KMS-11 (cell line): ENCODE measurements around the gene FBXL7.
A peak's percentile ranks its signal among the peaks of the same experiment; 100 is the strongest.

Experiments
- H2AFZ ChIP-seq: fragments of 200-600 bp; sonication (generic); 2 replicates; pipeline ENCODE4 v1.6.1; 2016; ENCODE audit warnings: antibody characterized with exemption, mixed run types, low read depth
- H3K27ac ChIP-seq: fragments of 200-600 bp; sonication (generic); 2 replicates; pipeline ENCODE4 v1.6.1; 2016; ENCODE audit warnings: mild to moderate bottlenecking, mixed run types
- H3K27me3 ChIP-seq: fragments of 200-600 bp; sonication (generic); 2 replicates; pipeline ENCODE4 v1.6.1; 2017; ENCODE audit warnings: mild to moderate bottlenecking, low read depth, mixed run types, moderate library complexity; ENCODE audit not compliant: insufficient read depth
- H3K36me3 ChIP-seq: fragments of 200-600 bp; sonication (generic); 2 replicates; pipeline ENCODE4 v1.6.1; 2017; ENCODE audit warnings: mild to moderate bottlenecking, mixed run types; ENCODE audit not compliant: insufficient read depth
- H3K4me1 ChIP-seq: fragments of 200-600 bp; sonication (generic); 2 replicates; pipeline ENCODE4 v1.6.1; 2016; ENCODE audit warnings: mild to moderate bottlenecking, low read depth, mixed run types; ENCODE audit not compliant: poor library complexity, severe bottlenecking
- H3K4me2 ChIP-seq: fragments of 200-600 bp; sonication (generic); 2 replicates; pipeline ENCODE4 v1.7.0; 2016; ENCODE audit warnings: mild to moderate bottlenecking, mixed run types
- H3K4me3 ChIP-seq: fragments of 200-600 bp; sonication (generic); IDR thresholded peaks from 2 replicates; pipeline ENCODE4 v1.6.1; 2017; ENCODE audit warnings: low read depth, low read length, mixed read lengths; ENCODE audit not compliant: insufficient read depth
- H3K79me2 ChIP-seq: fragments of 200-600 bp; sonication (generic); 2 replicates; pipeline ENCODE4 v1.6.1; 2016; ENCODE audit warnings: low read depth, mixed run types; ENCODE audit not compliant: insufficient read depth
- H3K9ac ChIP-seq: fragments of 200-600 bp; sonication (generic); 2 replicates; pipeline ENCODE4 v1.6.1; 2016; ENCODE audit warnings: mild to moderate bottlenecking, mixed run types
- H4K20me1 ChIP-seq: fragments of 200-600 bp; sonication (generic); 2 replicates; pipeline ENCODE4 v1.6.1; 2016; ENCODE audit warnings: mild to moderate bottlenecking, mixed run types; ENCODE audit not compliant: insufficient read depth
- CTCF ChIP-seq: fragments of 200-600 bp; sonication (generic); conservative IDR thresholded peaks from 2 replicates; pipeline ENCODE4 v1.6.1; 2017; ENCODE audit warnings: low read depth, mild to moderate bottlenecking, antibody characterized with exemption, low read length, moderate library complexity, mixed read lengths

FBXL7 gene

GRCh38 chr5:15493501-15493900 is 6.5 kb upstream of the FBXL7 start:
- TF ChIP-seq CTCF: no peak
- H3K4me3 ChIP-seq: no peak overlapping the region
- no peaks in the 10 kb centered on the region for H3K36me3 ChIP-seq
- no peaks in the 10 kb centered on the region for H4K20me1 ChIP-seq
- no peak overlapping the region for H3K27ac ChIP-seq
- no peaks in the 10 kb centered on the region for H3K79me2 ChIP-seq
- H3K27me3 ChIP-seq: no peaks in the 10 kb centered on the region
- no peak overlapping the region for H2AFZ ChIP-seq
- no peak overlapping the region for H3K9ac ChIP-seq
- H3K4me2 ChIP-seq: no peak overlapping the region
- no peaks in the 10 kb centered on the region for H3K4me1 ChIP-seq

- no peak overlapping the region for H3K4me2 ChIP-seq
- no peak overlapping the region for H3K27ac ChIP-seq
- H2AFZ ChIP-seq: no peak overlapping the region
- no peaks in the 10 kb centered on the region for H3K79me2 ChIP-seq
- no peaks in the 10 kb centered on the region for H3K27me3 ChIP-seq
- no peak overlapping the region for H3K9ac ChIP-seq
- H4K20me1 ChIP-seq: no peaks in the 10 kb centered on the region
- H3K36me3 ChIP-seq: no peaks in the 10 kb centered on the region
- no peak for TF ChIP-seq CTCF
- peaks cover 10% of the 10 kb centered on the region for H3K4me1 ChIP-seq
- H3K4me3 ChIP-seq: no peak overlapping the region
Observed at GRCh38 chr5:15495026-15495425, 5.0 kb upstream of the FBXL7 start.

GRCh38 chr5:15496886-15497285 is 3.1 kb upstream of the FBXL7 start:
- H4K20me1 ChIP-seq: no peaks in the 10 kb centered on the region
- TF ChIP-seq CTCF: no peak
- no peak overlapping the region for H3K4me2 ChIP-seq
- no peak overlapping the region for H3K27ac ChIP-seq
- H3K9ac ChIP-seq: no peak overlapping the region
- peaks cover 10% of the 10 kb centered on the region for H3K4me1 ChIP-seq
- H3K27me3 ChIP-seq: no peaks in the 10 kb centered on the region
- no peak overlapping the region for H2AFZ ChIP-seq
- 0 out of 2 replicates have a peak, but pooled peaks cover 6% of the 10 kb centered on the region for H3K79me2 ChIP-seq
- H3K4me3 ChIP-seq: no peak overlapping the region
- H3K36me3 ChIP-seq: no peaks in the 10 kb centered on the region

GRCh38 chr5:15500325-15501001 is 483 bp downstream of the FBXL7 start:
- Histone ChIP-seq H3K36me3 (0 out of 2 replicates have a peak, but pooled peaks cover 3% of the 10 kb centered on the region), H3K27ac (peak overlapping the region; percentile 57; the same call in 1 of the 2 replicates), H3K79me2 (peaks cover 39% of the 10 kb centered on the region), H3K4me2 (peak overlapping the region; percentile 96), H3K27me3 (no peaks in the 10 kb centered on the region), H3K4me3 (peak overlapping the region; percentile 52), H3K4me1 (peaks cover 42% of the 10 kb centered on the region), H3K9ac (peak overlapping the region; percentile 41; the same call in 1 of the 2 replicates), H2AFZ (peak overlapping the region; percentile 100), H4K20me1 (no peaks in the 10 kb centered on the region)
- TF ChIP-seq CTCF: no peak
